Tibial artery (tissue), 4 donors: Measurements from ENCODE around the gene MYBPC3.

ENCODE experiments used
- DNase-seq, 2 donors: peaks; one replicate each; pipeline ENCODE4 v3.0.0-alpha.2; 2019
- H3K27ac ChIP-seq, 2 donors: fragments of 200-600 bp; sonication (generic) in 1 of 2; 1 replicate in 1 of 2; 2 replicates in 1 of 2; pipeline ENCODE4 v1.5.1; 2018 to 2019; ENCODE audit warnings: mild to moderate bottlenecking in 1 of 2
- H3K27me3 ChIP-seq, 2 donors: fragments of 200-600 bp; sonication (generic) in 1 of 2; one replicate each; pipeline versions ENCODE4 v1.5.1 to v1.6.0; 2016 to 2019
- H3K36me3 ChIP-seq, 3 donors: fragments of 200-600 bp; sonication (generic) in 2 of 3; one replicate each; pipeline ENCODE4 v1.5.1; 2016 to 2019; ENCODE audit warnings: mild to moderate bottlenecking in 2 of 3
- H3K4me1 ChIP-seq, 4 donors: fragments of 200-600 bp; sonication (generic) in 2 of 4; 1 replicate in 3 of 4; 2 replicates in 1 of 4; pipeline ENCODE4 v1.5.1; 2016 to 2019
- H3K4me3 ChIP-seq, 2 donors: fragments of 200-600 bp; sonication (generic) in 1 of 2; 1 replicate in 1 of 2; 2 replicates in 1 of 2; pipeline ENCODE4 v1.5.1; 2018 to 2019; ENCODE audit warnings: mild to moderate bottlenecking in 2 of 2
- H3K9me3 ChIP-seq, 3 donors: fragments of 200-600 bp; sonication (generic) in 1 of 3; one replicate each; pipeline ENCODE4 v1.5.1; 2016 to 2019
- intact Hi-C: fragments of 100-400 bp; cut with DNase I; formaldehyde crosslinking; loops from one replicate; pipeline ENCODE4 v1.15.0; 2023; ENCODE audit warnings: low total_unique reads
- TF ChIP-seq, protein P1 (sequence below), 2 experiments: fragments of 200-600 bp in 1 of 2; fragments of 450-650 bp in 1 of 2; IDR thresholded peaks; one replicate each; pipeline ENCODE4 v1.5.1; 2017 to 2019; ENCODE audit warnings: antibody characterized with exemption in 2 of 2, mild to moderate bottlenecking in 1 of 2, moderate library complexity in 1 of 2

The MYBPC3 gene

DNA sequence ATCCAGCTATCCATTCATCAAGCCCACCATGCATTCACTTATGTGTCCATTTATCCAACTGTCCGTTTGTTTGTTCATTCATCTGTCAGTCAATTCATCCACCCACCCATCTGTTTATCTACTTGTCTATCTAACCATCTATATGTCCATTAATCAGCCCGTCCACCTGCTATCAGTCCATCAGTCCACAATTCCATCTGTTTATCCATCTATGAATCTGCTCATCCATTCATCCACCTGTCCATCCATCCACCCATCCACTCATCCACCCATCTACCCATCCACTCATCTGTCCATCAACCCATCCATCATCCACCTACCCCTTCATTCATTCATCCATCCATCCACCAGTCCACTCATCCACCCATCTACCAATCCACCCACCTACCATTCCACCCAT lies 26.8 kb upstream of the MYBPC3 start:
- Histone ChIP-seq H3K9me3 (no peaks in the 10 kb centered on the region), H3K4me3 (no peak overlapping the region), H3K4me1 (no peaks in the 10 kb centered on the region), H3K36me3 (no peaks in the 10 kb centered on the region), H3K27ac (no peak overlapping the region), H3K27me3 (no peaks in the 10 kb centered on the region)
- intact Hi-C loops: loop anchor here (5.0 to 10.0 kb wide), 2 partner anchors 68 to 475 kb away; partner anchors contain the start of gene RAPSN
- no peak for DNase-seq
- TF ChIP-seq, protein P1, sequence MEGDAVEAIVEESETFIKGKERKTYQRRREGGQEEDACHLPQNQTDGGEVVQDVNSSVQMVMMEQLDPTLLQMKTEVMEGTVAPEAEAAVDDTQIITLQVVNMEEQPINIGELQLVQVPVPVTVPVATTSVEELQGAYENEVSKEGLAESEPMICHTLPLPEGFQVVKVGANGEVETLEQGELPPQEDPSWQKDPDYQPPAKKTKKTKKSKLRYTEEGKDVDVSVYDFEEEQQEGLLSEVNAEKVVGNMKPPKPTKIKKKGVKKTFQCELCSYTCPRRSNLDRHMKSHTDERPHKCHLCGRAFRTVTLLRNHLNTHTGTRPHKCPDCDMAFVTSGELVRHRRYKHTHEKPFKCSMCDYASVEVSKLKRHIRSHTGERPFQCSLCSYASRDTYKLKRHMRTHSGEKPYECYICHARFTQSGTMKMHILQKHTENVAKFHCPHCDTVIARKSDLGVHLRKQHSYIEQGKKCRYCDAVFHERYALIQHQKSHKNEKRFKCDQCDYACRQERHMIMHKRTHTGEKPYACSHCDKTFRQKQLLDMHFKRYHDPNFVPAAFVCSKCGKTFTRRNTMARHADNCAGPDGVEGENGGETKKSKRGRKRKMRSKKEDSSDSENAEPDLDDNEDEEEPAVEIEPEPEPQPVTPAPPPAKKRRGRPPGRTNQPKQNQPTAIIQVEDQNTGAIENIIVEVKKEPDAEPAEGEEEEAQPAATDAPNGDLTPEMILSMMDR (IDR thresholded peaks at IDR 0.05): no peak

DNA sequence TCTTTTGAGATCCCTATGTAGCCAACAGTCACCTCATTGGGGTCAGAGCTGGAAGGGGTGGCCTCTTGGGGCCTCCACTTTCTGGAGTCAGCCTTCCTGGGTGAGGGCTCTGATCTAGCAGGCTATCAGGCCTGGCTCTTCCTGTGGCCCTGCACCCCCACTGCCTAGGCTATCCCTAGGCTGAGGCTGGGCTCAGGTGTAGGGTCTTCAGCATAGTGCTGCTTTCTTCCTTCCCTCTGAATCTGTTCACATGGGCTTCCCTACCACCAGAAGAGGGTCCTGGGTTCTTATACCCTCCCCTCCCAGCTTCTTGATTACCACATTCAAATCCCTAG lies 26.3 kb upstream of the MYBPC3 start:
- no peaks in the 10 kb centered on the region for H3K36me3 ChIP-seq
- H3K4me1 ChIP-seq: no peaks in the 10 kb centered on the region
- intact Hi-C loops: loop anchor here (5.0 to 10.0 kb wide), 2 partner anchors 68 to 476 kb away; partner anchors contain the start of gene RAPSN
- H3K4me3 ChIP-seq: no peak overlapping the region
- no peak for DNase-seq
- no peaks in the 10 kb centered on the region for H3K27me3 ChIP-seq
- no peaks in the 10 kb centered on the region for H3K9me3 ChIP-seq
- H3K27ac ChIP-seq: no peak overlapping the region
- TF ChIP-seq, protein P1 (IDR thresholded peaks at IDR 0.05): no peak

DNA sequence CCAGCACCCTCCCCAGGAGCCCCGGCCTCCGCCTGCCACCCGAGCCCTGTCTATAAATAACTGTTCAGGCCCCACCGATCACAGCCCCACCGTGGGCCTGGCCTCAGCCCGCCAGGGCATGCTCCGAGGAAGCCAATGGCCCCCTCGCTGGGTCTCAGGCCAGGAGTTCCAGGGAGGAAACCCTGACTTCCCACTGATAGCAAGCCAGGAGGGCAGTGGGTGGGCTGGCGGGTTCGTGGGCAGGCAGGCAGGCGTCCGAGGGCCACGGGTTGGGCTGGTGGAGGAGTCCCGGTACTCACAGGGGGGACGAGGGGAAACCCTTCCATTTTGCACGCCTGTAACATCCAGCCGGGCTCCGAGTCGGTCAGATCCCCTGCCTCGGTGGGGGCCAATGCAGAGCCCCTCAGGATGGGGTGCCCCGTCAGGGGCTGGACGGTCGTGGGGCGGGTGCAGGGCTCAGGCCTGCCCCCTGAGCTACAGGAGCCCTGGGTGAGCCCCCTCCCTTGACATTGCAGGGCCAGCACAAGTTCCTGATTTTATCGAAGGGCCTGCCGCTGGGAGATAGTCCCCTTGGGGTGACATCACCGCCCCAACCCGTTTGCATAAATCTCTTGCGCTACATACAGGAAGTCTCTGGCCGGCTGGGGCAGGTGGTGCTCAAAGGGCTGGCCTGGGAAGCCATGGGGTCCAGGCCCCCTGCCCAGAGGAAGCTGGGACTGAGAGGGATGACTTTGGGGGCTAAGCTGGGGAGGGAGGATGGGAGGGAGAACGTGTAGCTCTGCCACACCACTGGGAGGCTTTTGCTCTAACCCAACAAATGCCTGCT lies 25.7 kb upstream of the MYBPC3 start, which contains the start of gene SPI1:
TSS of gene SPI1 (minus strand) at position 538 of the 826 bp plus-strand sequence. CDS start at position 344, 194 bp downstream.
- Histone ChIP-seq H3K27me3 (no peaks in the 10 kb centered on the region), H3K4me1 (no peaks in the 10 kb centered on the region), H3K9me3 (no peaks in the 10 kb centered on the region), H3K4me3 (peak within 1 kb of the TSS; percentile 31 to 42), H3K36me3 (no peaks in the 10 kb centered on the region), H3K27ac (peak within 1 kb of the TSS in 1 of 2 donors; percentile 10)
- peak; percentile 69 to 85 for DNase-seq
- TF ChIP-seq, protein P1 (IDR thresholded peaks at IDR 0.05): no peak
- intact Hi-C loops: loop anchor here (5.0 to 10.0 kb wide), 2 partner anchors 69 to 477 kb away; partner anchors contain the start of gene RAPSN

- Histone ChIP-seq H3K27ac (peak overlapping the region in 1 of 2 donors; percentile 10), H3K4me3 (peak overlapping the region; percentile 31 to 42), H3K36me3 (no peaks in the 10 kb centered on the region), H3K9me3 (no peaks in the 10 kb centered on the region), H3K27me3 (no peaks in the 10 kb centered on the region), H3K4me1 (no peaks in the 10 kb centered on the region)
- TF ChIP-seq, protein P1 (IDR thresholded peaks at IDR 0.05): no peak
- intact Hi-C loops: loop anchor here (5.0 to 10.0 kb wide), 2 partner anchors 70 to 477 kb away; partner anchors contain the start of gene RAPSN
- DNase-seq: no peak
These were observed 25.1 kb upstream of the MYBPC3 start for GRCh38 chr11:47377571-47378009.

GRCh38 chr11:47376525-47377371 lies 24.2 kb upstream of the MYBPC3 start:
- Histone ChIP-seq H3K36me3 (no peaks in the 10 kb centered on the region), H3K27me3 (no peaks in the 10 kb centered on the region), H3K4me3 (peak overlapping the region; percentile 31 to 42), H3K9me3 (no peaks in the 10 kb centered on the region), H3K27ac (no peak overlapping the region), H3K4me1 (no peaks in the 10 kb centered on the region)
- intact Hi-C loops: loop anchor here (5.0 to 10.0 kb wide), 2 partner anchors 71 to 478 kb away; partner anchors contain the start of gene RAPSN
- peak in 1 of 2 donors; percentile 55 for DNase-seq
- TF ChIP-seq, protein P1 (IDR thresholded peaks at IDR 0.05): no peak
